ENCODE measurements around the gene ARRDC4. TPM values are rescaled to one million over a fixed set of nuclear protein-coding genes. Genes with fewer than 3 reads are reported as not detected.

Gene ARRDC4
- total and polyA plus RNA-seq, 2 experiments from 2014 or later, result 16.9 to 35.3 TPM

- Histone ChIP-seq H3K4me2 (no peak overlapping the region), H2AFZ (no peak overlapping the region), H3K27ac (no peak overlapping the region), H3K9me2 (replicated peaks; ENCODE audit: insufficient read depth) (no peaks in the 10 kb centered on the region), H4K20me1 (ENCODE audit: insufficient read depth, poor library complexity, severe bottlenecking) (no peaks in the 10 kb centered on the region), H3K4me3 (no peak overlapping the region), H3K4me1 (ENCODE audit: insufficient read depth) (no peaks in the 10 kb centered on the region), H3K36me3 (replicated peaks; ENCODE audit: insufficient read depth, low read depth) (no peaks in the 10 kb centered on the region), H3K27me3 (no peaks in the 10 kb centered on the region), H3K9me3 (ENCODE audit: low read depth) (no peaks in the 10 kb centered on the region), H3K79me2 (peaks cover 26% of the 10 kb centered on the region)
- no peak for DNase-seq (ENCODE audit: low spot score)
- WGBS (ENCODE audit: low lambda C conversion rate, missing lambda C conversion rate), result 90% methylated on average over 2 of the region's 2 CpGs
- TF ChIP-seq CTCF (IDR thresholded peaks at IDR 0.05; ENCODE audit: poor library complexity), result no peak
- no peak for TF ChIP-seq EZH2 (IDR thresholded peaks at IDR 0.05; ENCODE audit: borderline replicate concordance)
- TF ChIP-seq EZH2phosphoT487 (IDR thresholded peaks at IDR 0.05; ENCODE audit: low read depth, severe bottlenecking, unreplicated experiment), result no peak
Observed at GRCh38 chr15:97967881-97968280, 7.4 kb downstream of the ARRDC4 start.

- TF ChIP-seq EZH2phosphoT487 (IDR thresholded peaks at IDR 0.05; ENCODE audit: low read depth, severe bottlenecking, unreplicated experiment) (no peak), EZH2 (IDR thresholded peaks at IDR 0.05; ENCODE audit: borderline replicate concordance) (no peak), CTCF (IDR thresholded peaks at IDR 0.05; ENCODE audit: poor library complexity) (no peak)
- H3K36me3 ChIP-seq (replicated peaks; ENCODE audit: insufficient read depth, low read depth), result no peaks in the 10 kb centered on the region
- H2AFZ ChIP-seq, result no peak overlapping the region
Observed at GRCh38 chr15:97968380-97968779, 7.9 kb downstream of the ARRDC4 start.

GRCh38 chr15:97972366-97972765 is 11.9 kb downstream of the ARRDC4 start:
- DNase-seq (ENCODE audit: low spot score), result no peak
- WGBS (ENCODE audit: low lambda C conversion rate, missing lambda C conversion rate), result 42% methylated on average over 1 of the region's 1 CpG

More at GRCh38 chr15:97968380-97968779, 7.9 kb downstream of the ARRDC4 start:
- whole genome bisulfite sequencing (ENCODE audit: low lambda C conversion rate, missing lambda C conversion rate), result 78% methylated on average over 1 of the region's 1 CpG
- H4K20me1 ChIP-seq (ENCODE audit: insufficient read depth, poor library complexity, severe bottlenecking), result no peaks in the 10 kb centered on the region
- peaks cover 21% of the 10 kb centered on the region for H3K79me2 ChIP-seq
- no peak overlapping the region for H3K4me2 ChIP-seq
- H3K27me3 ChIP-seq, result no peaks in the 10 kb centered on the region
- no peaks in the 10 kb centered on the region for H3K4me1 ChIP-seq (ENCODE audit: insufficient read depth)
- H3K9me3 ChIP-seq (ENCODE audit: low read depth), result no peaks in the 10 kb centered on the region
- H3K4me3 ChIP-seq, result no peak overlapping the region
- H3K9me2 ChIP-seq (replicated peaks; ENCODE audit: insufficient read depth), result no peaks in the 10 kb centered on the region
- no peak overlapping the region for H3K27ac ChIP-seq
- DNase-seq (ENCODE audit: low spot score), result no peak

More at GRCh38 chr15:97972366-97972765, 11.9 kb downstream of the ARRDC4 start:
- H4K20me1 ChIP-seq (ENCODE audit: insufficient read depth, poor library complexity, severe bottlenecking), result no peaks in the 10 kb centered on the region
- no peak for TF ChIP-seq CTCF (IDR thresholded peaks at IDR 0.05; ENCODE audit: poor library complexity)
- TF ChIP-seq EZH2 (IDR thresholded peaks at IDR 0.05; ENCODE audit: borderline replicate concordance), result no peak
- no peak for TF ChIP-seq EZH2phosphoT487 (IDR thresholded peaks at IDR 0.05; ENCODE audit: low read depth, severe bottlenecking, unreplicated experiment)
- peaks cover 1% of the 10 kb centered on the region for H3K4me1 ChIP-seq (ENCODE audit: insufficient read depth)
- no peaks in the 10 kb centered on the region for H3K27me3 ChIP-seq
- no peaks in the 10 kb centered on the region for H3K9me2 ChIP-seq (replicated peaks; ENCODE audit: insufficient read depth)
- H3K4me3 ChIP-seq, result no peak overlapping the region
- no peaks in the 10 kb centered on the region for H3K36me3 ChIP-seq (replicated peaks; ENCODE audit: insufficient read depth, low read depth)
- no peak overlapping the region for H3K27ac ChIP-seq
- H2AFZ ChIP-seq, result no peak overlapping the region
- H3K4me2 ChIP-seq, result no peak overlapping the region
- H3K9me3 ChIP-seq (ENCODE audit: low read depth), result no peaks in the 10 kb centered on the region
- H3K79me2 ChIP-seq, result no peaks in the 10 kb centered on the region

Data from hepatocyte (in vitro differentiated cells).